HuH-7.5 (cell line): ENCODE results near the gene GLT6D1.

Source experiments
- DNase-seq: peaks from one replicate; pipeline ENCODE4 v3.0.0; 2011; ENCODE audit warnings: low spot score

Gene GLT6D1

DNA sequence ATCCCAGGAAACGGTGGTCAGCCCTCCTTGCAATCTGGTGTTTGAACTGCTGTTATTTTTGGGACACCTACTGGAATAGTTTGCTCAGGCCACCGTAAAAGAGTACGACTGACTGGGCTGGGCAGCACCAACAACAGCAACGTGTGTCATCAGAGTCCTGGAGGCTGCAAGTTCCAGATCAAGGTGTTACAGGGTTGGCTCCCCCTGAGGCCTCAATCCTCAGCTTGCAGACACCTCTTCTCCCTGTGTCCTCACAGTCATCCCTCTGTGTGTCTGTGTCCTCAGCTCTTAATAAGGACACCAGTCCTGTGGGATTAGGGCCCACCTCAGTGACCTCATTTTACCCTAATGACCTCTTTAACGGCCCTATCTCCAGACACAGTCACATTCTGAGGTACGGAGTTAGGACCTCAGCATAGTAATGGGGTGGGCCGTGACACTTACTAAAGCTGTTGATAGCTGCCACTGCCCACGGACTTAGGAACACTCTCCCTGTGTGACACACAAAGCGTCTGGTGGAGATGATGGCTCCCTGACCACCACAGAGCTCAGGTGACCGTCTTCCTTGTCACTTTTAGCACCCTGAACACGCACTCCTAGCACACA, 16.8 kb downstream of the GLT6D1 start:
- DNase-seq: no peak

- DNase-seq: no peak
Observed at GRCh38 chr9:135620558-135620957, 18.8 kb downstream of the GLT6D1 start.

- DNase-seq: no peak
Observed at GRCh38 chr9:135619599-135619886, 19.8 kb downstream of the GLT6D1 start.

- no peak for DNase-seq
Observed at GRCh38 chr9:135618866-135619598, 20.3 kb downstream of the GLT6D1 start.

- DNase-seq: no peak
Observed at GRCh38 chr9:135617991-135618411, 21.3 kb downstream of the GLT6D1 start.

DNA sequence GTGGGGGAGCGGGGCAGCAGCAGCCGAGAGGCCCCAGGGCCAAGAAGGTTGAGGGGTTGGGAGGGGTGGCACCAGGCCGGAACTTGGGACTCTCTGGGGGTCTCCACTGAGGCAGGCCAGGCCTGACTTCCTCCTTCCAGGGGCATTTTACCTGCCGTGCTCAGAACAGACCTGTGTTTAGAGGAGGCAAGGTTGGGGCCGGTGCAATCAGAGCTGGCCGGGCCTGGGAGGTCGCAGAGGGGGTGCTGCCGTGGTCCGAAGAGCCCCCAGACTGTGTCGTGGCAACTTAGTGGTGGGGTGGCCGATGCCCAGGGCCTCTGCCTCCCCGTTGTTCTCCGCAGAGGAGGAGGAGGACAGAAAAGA, 21.8 kb downstream of the GLT6D1 start:
- DNase-seq: no peak

- DNase-seq: no peak
Observed at GRCh38 chr9:135616619-135617537, 22.5 kb downstream of the GLT6D1 start.

GRCh38 chr9:135615666-135616618, 23.4 kb downstream of the GLT6D1 start:
- DNase-seq: no peak

DNA sequence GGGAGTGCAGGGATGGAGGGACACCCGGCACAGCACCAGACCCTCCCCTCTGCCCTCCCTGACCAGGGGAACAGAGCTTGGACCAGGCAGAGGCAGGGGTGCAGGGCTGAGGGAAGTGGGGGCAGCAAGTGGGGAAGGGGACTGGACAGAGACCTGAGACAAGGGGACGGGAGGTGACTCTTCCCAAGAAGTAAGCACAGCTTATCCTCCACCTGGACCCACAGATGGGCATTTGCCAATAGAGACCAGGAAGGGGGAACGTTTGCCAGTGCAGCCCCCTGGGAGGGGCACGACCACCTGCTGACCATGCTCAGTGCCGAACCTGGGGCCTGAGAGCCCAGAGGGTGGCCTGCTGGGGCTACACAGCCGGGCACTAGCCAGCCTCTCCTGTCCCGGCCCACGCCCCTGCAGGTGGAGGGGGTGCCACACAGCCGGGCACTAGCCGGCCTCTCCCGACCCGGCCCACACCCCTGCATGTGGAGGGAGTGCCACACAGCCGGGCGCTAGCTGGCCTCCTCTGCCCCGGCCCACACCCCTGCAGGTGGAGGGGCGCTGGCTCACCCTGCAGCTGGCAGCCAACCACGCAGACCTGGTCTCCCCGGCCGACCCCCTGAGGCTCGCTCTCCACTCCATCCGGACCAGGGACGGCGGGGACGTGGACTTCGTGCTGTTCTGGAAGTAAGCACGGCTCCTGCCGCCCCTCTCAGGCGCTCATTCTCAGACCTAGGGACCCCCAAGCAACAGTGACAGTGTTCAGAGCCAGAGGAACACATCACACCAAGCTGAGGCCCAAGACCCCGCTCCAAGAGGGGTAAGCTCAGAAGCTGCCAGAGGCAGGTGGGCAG, 24.3 kb downstream of the GLT6D1 start:
- no peak for DNase-seq

GRCh38 chr9:135613946-135614805, 25.2 kb downstream of the GLT6D1 start:
- no peak for DNase-seq

GRCh38 chr9:135612981-135613910, 26.1 kb downstream of the GLT6D1 start:
- no peak for DNase-seq

DNA sequence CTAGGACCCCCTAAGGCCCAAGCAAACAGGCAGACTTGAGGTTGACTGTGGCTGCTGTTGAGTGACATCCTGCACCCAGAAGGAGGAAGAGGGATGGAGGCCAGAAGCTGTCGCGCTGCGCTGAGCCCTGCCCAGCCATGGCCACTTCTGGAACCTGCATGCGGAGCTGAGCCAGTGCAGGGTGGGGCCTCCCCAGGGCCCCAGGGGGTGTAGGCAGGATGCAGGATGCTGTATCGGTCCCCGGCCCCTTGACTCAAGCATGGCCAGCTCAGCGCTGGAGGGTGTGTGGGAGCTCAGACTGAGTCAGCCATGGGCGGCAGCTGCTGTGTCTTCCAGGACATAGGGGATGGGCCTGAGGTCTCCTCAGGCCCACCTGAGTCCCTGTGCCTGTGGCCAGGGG, 26.9 kb downstream of the GLT6D1 start:
- DNase-seq: no peak

GRCh38 chr9:135611875-135612209, 27.5 kb downstream of the GLT6D1 start:
- DNase-seq: no peak

DNA sequence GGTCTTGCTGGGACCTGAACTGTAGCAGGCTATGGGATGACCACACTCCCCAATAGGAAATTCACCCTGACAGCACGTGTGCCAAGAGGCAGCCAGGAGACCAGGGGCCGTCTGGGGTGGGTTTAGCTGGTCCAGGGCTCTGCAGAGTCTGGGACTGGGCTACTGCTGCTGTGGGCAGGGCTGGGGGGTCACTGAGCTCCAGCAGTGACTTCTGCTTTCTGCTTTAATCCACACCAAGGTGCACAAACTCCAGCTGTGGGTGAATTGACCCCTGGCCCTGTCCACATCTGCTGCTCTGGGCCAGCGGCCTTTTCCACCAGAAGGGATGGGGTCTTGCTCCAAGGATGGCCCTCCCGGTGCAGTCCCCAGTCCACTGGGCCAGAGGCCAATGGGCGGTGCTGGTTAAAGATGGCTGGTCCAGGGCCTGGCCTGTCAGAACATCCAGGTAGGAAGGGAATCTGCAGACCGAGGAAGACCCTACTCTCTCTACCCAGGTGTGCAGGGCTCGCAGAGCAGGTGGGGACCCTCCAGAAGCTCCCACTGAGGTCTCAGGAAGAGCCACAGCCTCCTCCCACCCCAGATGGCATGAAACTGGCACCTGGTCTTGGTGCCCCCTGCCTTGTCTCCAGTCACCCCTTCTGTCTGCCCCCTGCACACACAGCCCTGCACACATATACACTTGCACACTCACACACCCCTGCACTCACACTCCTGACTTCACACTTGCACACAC, 28.0 kb downstream of the GLT6D1 start:
- no peak for DNase-seq

DNA sequence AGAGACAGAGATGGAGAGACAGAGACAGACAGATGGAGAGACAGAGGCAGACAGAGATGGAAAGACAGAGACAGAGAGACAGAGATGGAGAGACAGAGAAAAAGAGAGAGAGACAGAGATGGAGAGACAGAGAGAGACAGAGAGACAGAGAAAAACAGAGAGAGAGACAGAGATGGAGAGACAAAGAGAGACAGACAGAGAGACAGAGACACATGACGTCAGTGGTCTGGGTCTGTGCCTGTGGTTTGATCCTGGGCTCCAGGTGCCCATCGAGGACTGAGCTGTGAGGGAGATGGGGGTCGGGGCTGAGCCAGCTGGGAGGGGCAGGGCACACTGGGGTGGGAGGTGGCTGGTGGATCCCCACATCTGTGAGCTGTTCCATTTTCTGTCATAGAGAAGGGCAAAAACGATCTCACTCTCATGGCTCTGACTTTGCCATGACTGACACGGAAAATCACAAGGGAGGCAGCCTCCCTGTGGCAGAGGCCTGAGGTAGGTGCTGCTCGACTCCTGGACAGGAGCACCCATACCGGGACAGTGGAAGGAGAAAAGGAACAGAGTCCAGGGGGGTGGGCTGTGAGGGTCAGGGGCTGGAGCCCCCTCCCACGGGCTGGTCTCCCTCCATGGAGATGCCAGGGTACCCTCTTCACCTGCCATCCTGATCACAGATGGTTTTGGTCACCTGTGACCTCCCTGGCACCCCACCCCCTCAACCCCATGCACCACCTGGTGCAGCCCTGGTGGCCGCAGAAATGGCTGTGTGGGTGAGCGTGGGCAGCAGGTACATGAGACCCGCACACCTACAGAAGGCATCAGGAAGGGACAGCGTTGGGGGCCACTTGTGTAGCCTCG, 28.8 kb downstream of the GLT6D1 start:
- no peak for DNase-seq

DNA sequence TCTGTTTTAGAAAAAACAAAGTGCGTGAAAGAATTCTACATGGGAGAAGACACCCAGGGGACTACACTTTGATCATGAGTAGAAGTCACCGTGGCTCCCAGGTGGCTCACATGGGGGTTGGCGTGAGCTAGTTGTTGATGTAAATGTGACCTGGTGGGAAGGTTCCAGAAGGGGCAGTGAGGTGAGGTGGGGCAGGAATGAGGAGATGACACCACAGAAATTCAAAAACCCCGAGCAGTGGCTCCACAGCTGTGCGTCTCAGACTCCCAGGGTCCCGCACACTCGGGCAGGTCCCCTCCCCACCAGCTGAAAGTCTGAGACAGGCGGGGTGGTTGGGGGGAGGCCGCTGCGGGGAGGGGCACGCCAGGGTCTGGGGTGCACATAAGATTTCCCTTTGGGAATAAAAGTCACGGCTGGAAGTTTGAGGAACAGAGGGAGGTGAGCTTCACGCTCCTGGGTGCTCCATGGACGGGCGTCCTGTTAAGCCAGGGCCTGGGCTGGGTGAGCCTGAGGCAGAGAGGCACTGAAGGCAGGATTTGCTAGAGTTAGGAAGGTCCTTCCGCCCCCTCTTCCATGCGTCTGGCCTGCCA, 29.9 kb downstream of the GLT6D1 start:
- no peak for DNase-seq

- no peak for DNase-seq
Observed at GRCh38 chr9:135608999-135609317, 30.4 kb downstream of the GLT6D1 start.
